Parathyroid adenoma (tissue), 2 donors: ENCODE data around the gene UBE2I.
A peak's percentile ranks its signal among the peaks of the same experiment; 100 is the strongest.
"Not testable (repeated sequence)": the region's sequence is repeated elsewhere in the genome, so short reads cannot be mapped to it uniquely, and the experiment has no call there.

ENCODE experiments used
- H2AFZ ChIP-seq: fragments of 300-600 bp; sonication (generic); one replicate; pipeline ENCODE4 v1.7.0; 2017; ENCODE audit warnings: antibody characterized with exemption, mild to moderate bottlenecking
- H3K27ac ChIP-seq: fragments of 300-600 bp; sonication (generic); one replicate; pipeline ENCODE4 v1.7.0; 2017
- H3K27me3 ChIP-seq: fragments of 300-600 bp; sonication (generic); one replicate; pipeline ENCODE4 v1.7.0; 2017; ENCODE audit warnings: low read length; ENCODE audit not compliant: control insufficient read depth, insufficient read depth
- H3K36me3 ChIP-seq: fragments of 300-600 bp; sonication (generic); one replicate; pipeline ENCODE4 v1.7.0; 2017; ENCODE audit warnings: low read length; ENCODE audit not compliant: control insufficient read depth, insufficient read depth
- H3K4me1 ChIP-seq: fragments of 300-600 bp; sonication (generic); one replicate; pipeline ENCODE4 v1.7.0; 2017; ENCODE audit warnings: control low read depth
- H3K4me2 ChIP-seq: fragments of 300-600 bp; sonication (generic); one replicate; pipeline ENCODE4 v1.7.0; 2017; ENCODE audit warnings: low read length
- H3K4me3 ChIP-seq: fragments of 300-600 bp; sonication (generic); one replicate; pipeline ENCODE4 v1.7.0; 2017; ENCODE audit warnings: low read depth, low read length
- H3K79me2 ChIP-seq: fragments of 300-600 bp; sonication (generic); one replicate; pipeline ENCODE4 v1.7.0; 2017; ENCODE audit warnings: control low read depth
- H3K9ac ChIP-seq: fragments of 300-600 bp; sonication (generic); one replicate; pipeline ENCODE4 v1.7.0; 2017; ENCODE audit warnings: mild to moderate bottlenecking
- H3K9me3 ChIP-seq: fragments of 300-600 bp; sonication (generic); one replicate; pipeline ENCODE4 v1.7.0; 2017; ENCODE audit warnings: low read length; ENCODE audit not compliant: control insufficient read depth
- CTCF ChIP-seq: fragments of 300-600 bp; sonication (generic); IDR thresholded peaks from one replicate; pipeline ENCODE4 v1.7.0; 2017; ENCODE audit warnings: antibody characterized with exemption, mild to moderate bottlenecking
- donor health status: primary hyperparathyroidism.

Gene UBE2I

GRCh38 chr16:1265090-1265630, 44.3 kb upstream of the UBE2I start:
- H3K4me1 ChIP-seq, result peaks cover 4% of the 10 kb centered on the region
- no peaks in the 10 kb centered on the region for H3K79me2 ChIP-seq
- peak overlapping the region; percentile 21 for H2AFZ ChIP-seq
- TF ChIP-seq CTCF, result no peak
- H3K27me3 ChIP-seq, result peaks cover 6% of the 10 kb centered on the region
- no peak overlapping the region for H3K9ac ChIP-seq
- H3K27ac ChIP-seq, result no peak overlapping the region
- no peak overlapping the region for H3K4me2 ChIP-seq
- H3K9me3 ChIP-seq, result no peaks in the 10 kb centered on the region
- H3K36me3 ChIP-seq, result no peaks in the 10 kb centered on the region
- H3K4me3 ChIP-seq, result no peak overlapping the region

- Histone ChIP-seq H3K27me3 (peaks cover 6% of the 10 kb centered on the region), H3K9me3 (no peaks in the 10 kb centered on the region), H3K36me3 (no peaks in the 10 kb centered on the region), H2AFZ (no peak overlapping the region), H3K27ac (no peak overlapping the region), H3K79me2 (no peaks in the 10 kb centered on the region), H3K4me2 (no peak overlapping the region), H3K4me1 (peaks cover 4% of the 10 kb centered on the region), H3K4me3 (no peak overlapping the region), H3K9ac (no peak overlapping the region)
- no peak for TF ChIP-seq CTCF
Measured at GRCh38 chr16:1265826-1266225, 43.6 kb upstream of the UBE2I start.

- H3K4me3 ChIP-seq, H3K4me2 ChIP-seq, H3K4me1 ChIP-seq, H3K27ac ChIP-seq, H3K27me3 ChIP-seq, H2AFZ ChIP-seq, H3K79me2 ChIP-seq, H3K36me3 ChIP-seq, H3K9ac ChIP-seq, H3K9me3 ChIP-seq: not testable (repeated sequence)
Measured at GRCh38 chr16:1269418-1269817, 40.0 kb upstream of the UBE2I start.

GRCh38 chr16:1271380-1271723, 38.1 kb upstream of the UBE2I start:
- no peaks in the 10 kb centered on the region for H3K79me2 ChIP-seq
- H3K9me3 ChIP-seq, result no peaks in the 10 kb centered on the region
- H3K27ac ChIP-seq, result no peak overlapping the region
- H2AFZ ChIP-seq, result no peak overlapping the region
- peaks cover 5% of the 10 kb centered on the region for H3K4me1 ChIP-seq
- no peak overlapping the region for H3K4me2 ChIP-seq
- no peak overlapping the region for H3K9ac ChIP-seq
- no peaks in the 10 kb centered on the region for H3K36me3 ChIP-seq
- TF ChIP-seq CTCF, result no peak
- H3K4me3 ChIP-seq, result no peak overlapping the region
- H3K27me3 ChIP-seq, result no peaks in the 10 kb centered on the region

- not testable (repeated sequence) for H3K9ac ChIP-seq, H3K9me3 ChIP-seq, H3K27me3 ChIP-seq, H3K4me2 ChIP-seq, H3K4me3 ChIP-seq, H3K79me2 ChIP-seq, H3K27ac ChIP-seq, H3K36me3 ChIP-seq, H2AFZ ChIP-seq, H3K4me1 ChIP-seq
Measured at GRCh38 chr16:1271724-1272413, 37.6 kb upstream of the UBE2I start.
